ENCODE results near the gene LIPC. TPM values are rescaled to one million over a fixed set of nuclear protein-coding genes. Genes with fewer than 3 reads are reported as not detected.

The LIPC gene
- total and polyA plus RNA-seq, 10 of the 15 experiments (the other 5 are each of a cell fraction or from before 2014, with no cell fraction given) = 0.06 to 0.31 (median 0.16) TPM; not detected in 1

DNA sequence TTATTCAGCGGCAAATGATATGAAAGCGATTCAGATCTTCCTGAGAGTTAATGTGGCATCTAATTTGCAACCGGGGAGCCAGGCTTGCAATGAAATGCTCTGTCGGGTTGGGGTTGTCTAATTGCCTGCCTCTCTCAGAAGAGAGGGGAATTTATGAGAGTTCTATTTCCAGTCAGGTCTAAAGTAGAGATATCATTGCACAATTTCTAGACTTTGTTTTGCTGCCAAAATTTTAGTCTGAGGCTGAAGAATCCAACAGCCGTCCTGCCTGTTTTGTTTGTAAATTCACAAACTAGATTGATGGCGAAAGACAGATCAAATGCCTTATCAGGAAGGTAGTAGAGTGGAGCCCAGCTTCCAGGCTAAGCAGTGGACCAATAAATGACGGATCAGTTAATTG is 610 bp downstream of the LIPC start:
- intact Hi-C loops (cut with micrococcal nuclease; ENCODE audit: unreplicated experiment) = no loop called here

More for the DNA sequence above, 610 bp downstream of the LIPC start:
- WGBS (ENCODE audit: insufficient coverage, insufficient replicate concordance, low lambda C conversion rate, missing lambda C conversion rate) = 70% methylated on average over 7 of the region's 7 CpGs
- ChIA-PET POLR2A (no interaction called here), RAD21 (ENCODE audit: unreplicated experiment) (interaction anchor here (0.7 kb wide), 1 partner anchor 22 kb away, joined by 3 read pairs; no protein-coding TSS in a partner anchor), SMC1A (ENCODE audit: uncharacterized antibody, unreplicated experiment) (interaction anchor here (0.9 kb wide), 1 partner anchor 12 kb away, joined by 6 read pairs; no protein-coding TSS in a partner anchor), CTCF (no interaction called here)
- Histone ChIP-seq H3K79me2 (ENCODE audit: control insufficient read depth, insufficient read depth, low read length) (no peaks in the 10 kb centered on the region), H3K4me2 (ENCODE audit: control insufficient read depth, insufficient read depth) (no peak overlapping the region), H3K9me3 (replicated peaks; ENCODE audit: control insufficient read depth, insufficient read depth, low read length) (no peaks in the 10 kb centered on the region), H4K20me1 (ENCODE audit: control insufficient read depth, insufficient read depth) (no peaks in the 10 kb centered on the region), H2AFZ (ENCODE audit: control insufficient read depth, low read depth, low read length) (no peak overlapping the region), H3K27ac (ENCODE audit: control insufficient read depth, insufficient read depth) (no peak overlapping the region), H3K4me3 (no peak overlapping the region), H3K36me3 (ENCODE audit: control insufficient read depth in 2 of 2, insufficient read depth in 2 of 2, low read length in 1 of 2) (no peaks in the 10 kb centered on the region), H3K4me1 (ENCODE audit: control insufficient read depth, insufficient read depth, low read length) (no peaks in the 10 kb centered on the region), H3K27me3 (replicated peaks in 1 of 2; ENCODE audit: control insufficient read depth in 2 of 2, insufficient read depth in 2 of 2, low read length in 1 of 2) (no peaks in the 10 kb centered on the region), H3K9ac (ENCODE audit: control insufficient read depth, insufficient read depth, low read length) (no peak overlapping the region)
- no TSS peak for BruUV-seq (replicated peaks)
- no peak for FAIRE-seq
- no peak for ATAC-seq
- no peak for DNase-seq (ENCODE audit: low read depth, low spot score)
- in situ Hi-C loops (cut with MboI) = no loop called here
- TF ChIP-seq, protein P1, sequence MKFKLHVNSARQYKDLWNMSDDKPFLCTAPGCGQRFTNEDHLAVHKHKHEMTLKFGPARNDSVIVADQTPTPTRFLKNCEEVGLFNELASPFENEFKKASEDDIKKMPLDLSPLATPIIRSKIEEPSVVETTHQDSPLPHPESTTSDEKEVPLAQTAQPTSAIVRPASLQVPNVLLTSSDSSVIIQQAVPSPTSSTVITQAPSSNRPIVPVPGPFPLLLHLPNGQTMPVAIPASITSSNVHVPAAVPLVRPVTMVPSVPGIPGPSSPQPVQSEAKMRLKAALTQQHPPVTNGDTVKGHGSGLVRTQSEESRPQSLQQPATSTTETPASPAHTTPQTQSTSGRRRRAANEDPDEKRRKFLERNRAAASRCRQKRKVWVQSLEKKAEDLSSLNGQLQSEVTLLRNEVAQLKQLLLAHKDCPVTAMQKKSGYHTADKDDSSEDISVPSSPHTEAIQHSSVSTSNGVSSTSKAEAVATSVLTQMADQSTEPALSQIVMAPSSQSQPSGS (IDR thresholded peaks at IDR 0.05; ENCODE audit: low read length) = no peak
- no peak for TF ChIP-seq ZNF274 (IDR thresholded peaks at IDR 0.05; ENCODE audit: insufficient read depth, insufficient read length)
- TF ChIP-seq HDGF (IDR thresholded peaks at IDR 0.05) = no peak
- TF ChIP-seq EGR1 (IDR thresholded peaks at IDR 0.05; ENCODE audit: borderline replicate concordance in 1 of 2, low read depth in 2 of 2, low read length in 2 of 2) = no peak
- TF ChIP-seq CEBPB (IDR thresholded peaks at IDR 0.05; ENCODE audit: borderline replicate concordance in 1 of 2, low read depth in 2 of 2, low read length in 2 of 2) = no peak
- no peak for TF ChIP-seq NR2C2 (IDR thresholded peaks at IDR 0.05; ENCODE audit: borderline replicate concordance, control insufficient read depth, insufficient read length, low read depth)
- no peak for TF ChIP-seq HDAC6 (IDR thresholded peaks at IDR 0.05; ENCODE audit: unreplicated experiment)
- TF ChIP-seq POLR2AphosphoS5 (IDR thresholded peaks at IDR 0.05; ENCODE audit: low read length) = no peak
- no peak for TF ChIP-seq ZNF384 (IDR thresholded peaks at IDR 0.05; ENCODE audit: borderline replicate concordance, low read depth, low read length)
- TF ChIP-seq, protein P2, sequence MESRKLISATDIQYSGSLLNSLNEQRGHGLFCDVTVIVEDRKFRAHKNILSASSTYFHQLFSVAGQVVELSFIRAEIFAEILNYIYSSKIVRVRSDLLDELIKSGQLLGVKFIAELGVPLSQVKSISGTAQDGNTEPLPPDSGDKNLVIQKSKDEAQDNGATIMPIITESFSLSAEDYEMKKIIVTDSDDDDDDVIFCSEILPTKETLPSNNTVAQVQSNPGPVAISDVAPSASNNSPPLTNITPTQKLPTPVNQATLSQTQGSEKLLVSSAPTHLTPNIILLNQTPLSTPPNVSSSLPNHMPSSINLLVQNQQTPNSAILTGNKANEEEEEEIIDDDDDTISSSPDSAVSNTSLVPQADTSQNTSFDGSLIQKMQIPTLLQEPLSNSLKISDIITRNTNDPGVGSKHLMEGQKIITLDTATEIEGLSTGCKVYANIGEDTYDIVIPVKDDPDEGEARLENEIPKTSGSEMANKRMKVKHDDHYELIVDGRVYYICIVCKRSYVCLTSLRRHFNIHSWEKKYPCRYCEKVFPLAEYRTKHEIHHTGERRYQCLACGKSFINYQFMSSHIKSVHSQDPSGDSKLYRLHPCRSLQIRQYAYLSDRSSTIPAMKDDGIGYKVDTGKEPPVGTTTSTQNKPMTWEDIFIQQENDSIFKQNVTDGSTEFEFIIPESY (IDR thresholded peaks at IDR 0.05) = no peak
- TF ChIP-seq, protein P3, sequence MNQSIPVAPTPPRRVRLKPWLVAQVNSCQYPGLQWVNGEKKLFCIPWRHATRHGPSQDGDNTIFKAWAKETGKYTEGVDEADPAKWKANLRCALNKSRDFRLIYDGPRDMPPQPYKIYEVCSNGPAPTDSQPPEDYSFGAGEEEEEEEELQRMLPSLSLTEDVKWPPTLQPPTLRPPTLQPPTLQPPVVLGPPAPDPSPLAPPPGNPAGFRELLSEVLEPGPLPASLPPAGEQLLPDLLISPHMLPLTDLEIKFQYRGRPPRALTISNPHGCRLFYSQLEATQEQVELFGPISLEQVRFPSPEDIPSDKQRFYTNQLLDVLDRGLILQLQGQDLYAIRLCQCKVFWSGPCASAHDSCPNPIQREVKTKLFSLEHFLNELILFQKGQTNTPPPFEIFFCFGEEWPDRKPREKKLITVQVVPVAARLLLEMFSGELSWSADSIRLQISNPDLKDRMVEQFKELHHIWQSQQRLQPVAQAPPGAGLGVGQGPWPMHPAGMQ (IDR thresholded peaks at IDR 0.05; ENCODE audit: borderline replicate concordance) = no peak
- TF ChIP-seq SP1 (IDR thresholded peaks at IDR 0.05; ENCODE audit: low read depth, low read length) = no peak
- TF ChIP-seq, protein P4, sequence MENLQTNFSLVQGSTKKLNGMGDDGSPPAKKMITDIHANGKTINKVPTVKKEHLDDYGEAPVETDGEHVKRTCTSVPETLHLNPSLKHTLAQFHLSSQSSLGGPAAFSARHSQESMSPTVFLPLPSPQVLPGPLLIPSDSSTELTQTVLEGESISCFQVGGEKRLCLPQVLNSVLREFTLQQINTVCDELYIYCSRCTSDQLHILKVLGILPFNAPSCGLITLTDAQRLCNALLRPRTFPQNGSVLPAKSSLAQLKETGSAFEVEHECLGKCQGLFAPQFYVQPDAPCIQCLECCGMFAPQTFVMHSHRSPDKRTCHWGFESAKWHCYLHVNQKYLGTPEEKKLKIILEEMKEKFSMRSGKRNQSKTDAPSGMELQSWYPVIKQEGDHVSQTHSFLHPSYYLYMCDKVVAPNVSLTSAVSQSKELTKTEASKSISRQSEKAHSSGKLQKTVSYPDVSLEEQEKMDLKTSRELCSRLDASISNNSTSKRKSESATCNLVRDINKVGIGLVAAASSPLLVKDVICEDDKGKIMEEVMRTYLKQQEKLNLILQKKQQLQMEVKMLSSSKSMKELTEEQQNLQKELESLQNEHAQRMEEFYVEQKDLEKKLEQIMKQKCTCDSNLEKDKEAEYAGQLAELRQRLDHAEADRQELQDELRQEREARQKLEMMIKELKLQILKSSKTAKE (IDR thresholded peaks at IDR 0.05; ENCODE audit: low read depth, poor library complexity, severe bottlenecking) = no peak
- TF ChIP-seq FOXK2 (IDR thresholded peaks at IDR 0.05) = no peak
- no peak for TF ChIP-seq JUND (IDR thresholded peaks at IDR 0.05; ENCODE audit: low read depth, low read length)

Data from GM12878 (cell line).